Neural progenitor cell (in vitro differentiated cells): ENCODE data around the gene TNK2. TPM values are rescaled to one million over a fixed set of nuclear protein-coding genes. Genes with fewer than 3 reads are reported as not detected.
A peak's percentile ranks its signal among the peaks of the same experiment; 100 is the strongest.
"Not testable (repeated sequence)": the region's sequence is repeated elsewhere in the genome, so short reads cannot be mapped to it uniquely, and the experiment has no call there.

Experiments used
- DNase-seq: peaks from one replicate; pipeline ENCODE4 v3.0.0-alpha.2; 2016; ENCODE audit warnings: low spot score
- H2AFZ ChIP-seq: fragments of 200-600 bp; sonication (generic); replicated peaks from 2 replicates; pipeline ENCODE4 v1.6.1; 2016; ENCODE audit warnings: antibody characterized with exemption
- H3F3A ChIP-seq: fragments of 200-600 bp; sonication (generic); 2 replicates; pipeline ENCODE4 v1.6.1; 2016; ENCODE audit warnings: antibody characterized with exemption, low read depth
- H3K27ac ChIP-seq: fragments of 200-600 bp; sonication (generic); 2 replicates; pipeline ENCODE4 v1.5.1; 2016; ENCODE audit warnings: mild to moderate bottlenecking
- H3K27me3 ChIP-seq: fragments of 200-600 bp; sonication (generic); 2 replicates; pipeline ENCODE4 v1.6.1; 2016; ENCODE audit warnings: mild to moderate bottlenecking, moderate library complexity
- H3K36me3 ChIP-seq: fragments of 200-600 bp; sonication (generic); 2 replicates; pipeline ENCODE4 v1.5.1; 2016
- H3K4me1 ChIP-seq: fragments of 200-600 bp; sonication (generic); 2 replicates; pipeline ENCODE4 v1.6.1; 2016; ENCODE audit warnings: mixed run types
- H3K4me2 ChIP-seq: fragments of 200-600 bp; sonication (generic); 2 replicates; pipeline ENCODE4 v1.6.1; 2016
- H3K4me3 ChIP-seq: fragments of 200-600 bp; sonication (generic); 2 replicates; pipeline ENCODE4 v1.5.1; 2016
- H3K79me2 ChIP-seq: fragments of 200-600 bp; sonication (generic); 2 replicates; pipeline ENCODE4 v1.6.1; 2016; ENCODE audit warnings: low read depth
- H3K9ac ChIP-seq: fragments of 200-600 bp; sonication (generic); 2 replicates; pipeline ENCODE4 v1.6.1; 2016
- H3K9me3 ChIP-seq: fragments of 200-600 bp; sonication (generic); 2 replicates; pipeline ENCODE4 v1.5.1; 2016; ENCODE audit warnings: low read depth
- H4K20me1 ChIP-seq: fragments of 200-600 bp; sonication (generic); 2 replicates; pipeline ENCODE4 v1.6.1; 2016; ENCODE audit warnings: low read depth
- H3K27ac Mint-ChIP-seq: 3 replicates; pipeline ENCODE4 v1.8.0; 2021; ENCODE audit warnings: mixed read lengths
- H3K27me3 Mint-ChIP-seq: 2 replicates; pipeline ENCODE4 v1.8.0; 2022; ENCODE audit warnings: low read depth, mild to moderate bottlenecking, inconsistent platforms, moderate library complexity, mixed read lengths; ENCODE audit not compliant: insufficient read depth
- H3K36me3 Mint-ChIP-seq: 3 replicates; pipeline ENCODE4 v1.8.0; 2021; ENCODE audit warnings: mixed read lengths
- H3K4me1 Mint-ChIP-seq: 3 replicates; pipeline ENCODE4 v1.8.0; 2021; ENCODE audit warnings: mixed read lengths
- H3K4me3 Mint-ChIP-seq: 3 replicates; pipeline ENCODE4 v1.8.0; 2021; ENCODE audit warnings: mild to moderate bottlenecking, moderate library complexity, mixed read lengths
- H3K9me3 Mint-ChIP-seq: 3 replicates; pipeline ENCODE4 v1.8.0; 2020; ENCODE audit warnings: mixed read lengths
- CTCF ChIP-seq: fragments of 200-600 bp; sonication (generic); IDR thresholded peaks from 2 replicates; pipeline ENCODE4 v1.5.1; 2017; ENCODE audit warnings: antibody characterized with exemption, mild to moderate bottlenecking
- EZH2 ChIP-seq: fragments of 200-600 bp; sonication (generic); IDR thresholded peaks from 2 replicates; pipeline ENCODE4 v1.6.1; 2017; ENCODE audit warnings: antibody characterized with exemption, mild to moderate bottlenecking, moderate library complexity
- EZH2phosphoT487 ChIP-seq: fragments of 200-600 bp; sonication (generic); IDR thresholded peaks from 2 replicates; pipeline ENCODE4 v1.6.1; 2017; ENCODE audit warnings: antibody characterized with exemption
- total RNA-seq: library from RNA; depleted of rRNA; stranded (reverse); fragments of >200 nt; gene quantifications from 2 replicates; pipeline ENCODE4 v1.2.3, GENCODE V29; 2015; ENCODE audit warnings: low replicate concordance

The TNK2 gene
- total RNA-seq, 1 donor from 2014 or later = 5.4 TPM

- no peak overlapping the region for H2AFZ ChIP-seq
- H3K36me3 Mint-ChIP-seq = no peaks in the 10 kb centered on the region
Measured at GRCh38 chr3:195825191-195825588, 83.2 kb downstream of the TNK2 start.

GRCh38 chr3:195824425-195825190 lies 83.7 kb downstream of the TNK2 start:
- not testable (repeated sequence) for H3F3A ChIP-seq, H3K27me3 Mint-ChIP-seq, H3K9me3 Mint-ChIP-seq, H3K4me3 ChIP-seq, H3K27me3 ChIP-seq, H3K36me3 Mint-ChIP-seq, H3K9ac ChIP-seq, H3K36me3 ChIP-seq, H2AFZ ChIP-seq, H3K4me3 Mint-ChIP-seq, H3K27ac ChIP-seq, H3K79me2 ChIP-seq, H3K4me1 Mint-ChIP-seq, H4K20me1 ChIP-seq, H3K9me3 ChIP-seq, H3K4me2 ChIP-seq, H3K27ac Mint-ChIP-seq, H3K4me1 ChIP-seq
- DNase-seq = peak; percentile 0

More at GRCh38 chr3:195825191-195825588, 83.2 kb downstream of the TNK2 start:
- no peaks in the 10 kb centered on the region for H3K4me1 ChIP-seq
- Mint-ChIP-seq H3K4me1 (peaks cover 4% of the 10 kb centered on the region), H3K4me3 (no peak overlapping the region), H3K9me3 (no peaks in the 10 kb centered on the region), H3K27me3 (peaks cover 2% of the 10 kb centered on the region), H3K27ac (no peak overlapping the region)
- no peaks in the 10 kb centered on the region for H4K20me1 ChIP-seq
- no peak overlapping the region for H3K4me3 ChIP-seq
- no peak overlapping the region for H3K4me2 ChIP-seq
- no peaks in the 10 kb centered on the region for H3K9me3 ChIP-seq
- no peak overlapping the region for H3K9ac ChIP-seq
- DNase-seq = no peak
- no peaks in the 10 kb centered on the region for H3F3A ChIP-seq
- no peaks in the 10 kb centered on the region for H3K79me2 ChIP-seq
- no peak overlapping the region for H3K27ac ChIP-seq
- no peaks in the 10 kb centered on the region for H3K36me3 ChIP-seq
- TF ChIP-seq EZH2phosphoT487 (no peak), CTCF (no peak), EZH2 (no peak)
- H3K27me3 ChIP-seq = no peaks in the 10 kb centered on the region

- Histone ChIP-seq H3K27me3 (no peaks in the 10 kb centered on the region), H2AFZ (no peak overlapping the region), H3K36me3 (no peaks in the 10 kb centered on the region), H4K20me1 (no peaks in the 10 kb centered on the region), H3K4me3 (no peak overlapping the region), H3K79me2 (no peaks in the 10 kb centered on the region), H3K27ac (no peak overlapping the region), H3F3A (no peaks in the 10 kb centered on the region), H3K9ac (no peak overlapping the region), H3K9me3 (no peaks in the 10 kb centered on the region), H3K4me1 (no peaks in the 10 kb centered on the region), H3K4me2 (no peak overlapping the region)
- Mint-ChIP-seq H3K27ac (no peak overlapping the region), H3K9me3 (no peaks in the 10 kb centered on the region), H3K4me3 (no peak overlapping the region), H3K27me3 (peaks cover 2% of the 10 kb centered on the region), H3K36me3 (no peaks in the 10 kb centered on the region), H3K4me1 (peaks cover 4% of the 10 kb centered on the region)
- no peak for TF ChIP-seq CTCF
- no peak for TF ChIP-seq EZH2phosphoT487
- no peak for TF ChIP-seq EZH2
- DNase-seq = peak; percentile 20
Measured at GRCh38 chr3:195823999-195824398, 84.4 kb downstream of the TNK2 start.

- no peak overlapping the region for H3K4me3 Mint-ChIP-seq
Measured at GRCh38 chr3:195823280-195823679, 85.1 kb downstream of the TNK2 start.

More at GRCh38 chr3:195823280-195823679, 85.1 kb downstream of the TNK2 start:
- Histone ChIP-seq H3K9me3 (no peaks in the 10 kb centered on the region), H4K20me1 (no peaks in the 10 kb centered on the region), H3K4me1 (no peaks in the 10 kb centered on the region), H3K27me3 (no peaks in the 10 kb centered on the region), H3K79me2 (no peaks in the 10 kb centered on the region), H3K4me3 (no peak overlapping the region), H3K4me2 (no peak overlapping the region), H3K9ac (no peak overlapping the region), H3F3A (no peaks in the 10 kb centered on the region), H2AFZ (no peak overlapping the region), H3K27ac (no peak overlapping the region), H3K36me3 (no peaks in the 10 kb centered on the region)
- Mint-ChIP-seq H3K27ac (no peak overlapping the region), H3K4me1 (peaks cover 4% of the 10 kb centered on the region), H3K27me3 (peaks cover 2% of the 10 kb centered on the region), H3K36me3 (no peaks in the 10 kb centered on the region), H3K9me3 (no peaks in the 10 kb centered on the region)
- DNase-seq = peak; percentile 1
- no peak for TF ChIP-seq EZH2
- no peak for TF ChIP-seq EZH2phosphoT487
- TF ChIP-seq CTCF = no peak
